HG03432 (cell line): ENCODE measurements around the gene GLIPR2.
A peak's percentile ranks its signal among the peaks of the same experiment; 100 is the strongest.
"Not testable (repeated sequence)": the region's sequence is repeated elsewhere in the genome, so short reads cannot be mapped to it uniquely, and the experiment has no call there.

ENCODE experiments used
- ATAC-seq: cut with Tn5 transposase; IDR thresholded peaks from one replicate; pipeline ENCODE4 v1.9.1; 2021; ENCODE audit warnings: mild to moderate bottlenecking, moderate library complexity; ENCODE audit not compliant: unreplicated experiment

The GLIPR2 gene

DNA sequence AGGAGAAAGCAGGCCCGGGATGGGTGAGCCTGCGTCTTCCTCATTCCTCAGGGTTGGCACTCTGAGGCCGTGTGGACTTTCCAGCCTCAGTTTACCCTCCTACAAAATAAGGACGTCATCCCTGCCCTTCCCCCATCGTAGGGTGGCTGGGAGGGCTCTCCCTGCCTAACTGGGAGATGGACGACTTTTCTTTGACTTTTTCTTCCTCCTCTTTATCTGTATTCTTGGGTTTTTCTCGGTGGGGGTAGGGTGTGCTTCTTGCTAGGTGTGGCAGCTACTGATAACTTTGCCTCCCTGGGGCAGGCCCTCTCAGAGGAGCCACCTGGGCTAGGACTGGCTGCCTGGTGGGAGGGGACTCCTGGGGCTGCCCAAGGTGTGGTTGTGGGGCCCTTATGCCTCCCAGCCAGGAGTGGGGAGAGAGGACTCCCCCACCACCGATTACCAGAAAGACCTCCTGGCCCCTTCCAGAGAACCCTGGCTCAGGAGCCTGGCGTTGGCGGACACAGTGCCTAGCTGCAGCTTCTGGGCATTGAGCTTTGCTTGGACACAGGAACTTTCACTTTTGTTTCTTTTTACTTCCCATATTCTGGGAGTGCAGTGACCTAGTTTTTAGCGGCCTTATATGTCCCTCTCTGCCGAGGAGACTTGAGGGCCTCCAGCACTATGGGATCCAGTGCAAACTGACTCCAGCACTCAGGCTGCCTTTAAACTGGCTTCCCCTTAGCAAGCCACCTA is 6.1 kb downstream of the GLIPR2 start:
- ATAC-seq, result no peak

DNA sequence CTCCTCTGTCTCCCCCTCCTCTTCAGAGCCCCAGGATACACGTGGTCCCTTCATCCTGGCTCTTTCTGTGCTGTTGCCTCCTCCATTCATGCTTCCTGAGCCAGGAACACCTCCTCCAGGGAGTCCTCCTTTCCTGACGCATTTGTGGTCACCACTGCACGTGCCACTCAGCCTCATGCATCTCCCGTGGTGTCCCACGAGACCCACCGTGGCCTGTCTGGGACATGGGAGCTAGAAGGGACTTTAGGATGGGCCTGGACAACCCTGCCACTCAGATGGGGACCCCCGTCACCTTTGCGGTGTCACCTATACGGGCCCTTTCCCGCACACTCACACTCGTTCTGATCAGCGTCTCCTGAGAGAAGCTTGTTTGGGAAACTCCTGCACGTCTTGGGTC is 6.7 kb downstream of the GLIPR2 start:
- ATAC-seq, result no peak

DNA sequence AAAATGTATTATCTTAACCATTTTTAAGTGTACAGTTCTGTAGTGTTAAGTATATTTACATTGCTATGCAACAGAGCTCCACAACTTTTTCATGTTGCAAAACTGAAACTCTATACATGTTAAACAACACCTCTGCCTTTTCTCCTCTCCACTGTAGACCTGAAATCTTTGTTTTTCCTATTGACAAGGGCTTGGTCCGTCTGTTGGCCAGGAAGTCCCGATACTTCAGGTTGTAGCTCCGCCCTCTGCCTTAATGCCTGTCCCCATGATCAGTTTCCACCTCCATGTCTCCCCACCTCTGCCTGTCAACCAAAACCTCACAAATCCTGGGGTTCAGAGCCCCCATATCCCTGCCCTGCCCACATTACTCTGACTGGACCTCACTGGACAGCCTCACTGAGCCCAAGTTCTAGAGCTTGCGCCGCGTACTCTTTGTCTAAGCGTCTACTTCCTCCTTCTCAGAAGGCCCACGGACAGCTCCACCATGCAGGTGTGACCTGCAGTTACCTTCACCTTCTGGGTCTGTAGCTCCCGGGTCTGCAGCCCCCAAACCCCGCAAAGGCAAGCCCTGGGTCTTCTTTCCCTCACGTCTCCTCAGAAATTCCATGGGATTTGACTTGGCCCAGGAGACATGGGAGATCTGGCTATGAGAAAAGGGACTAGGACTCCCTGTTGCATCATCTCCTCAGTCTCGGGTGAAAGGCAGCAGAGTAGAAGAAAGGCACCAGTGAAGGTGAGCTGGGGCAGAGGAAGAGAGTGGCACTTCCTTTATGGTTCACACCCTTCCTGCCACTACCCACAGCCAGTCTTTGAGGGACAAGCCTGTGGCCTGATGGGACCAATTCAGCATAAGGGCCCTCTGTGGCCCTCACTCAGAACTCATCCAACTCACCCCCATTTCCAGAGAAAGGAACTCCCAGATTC is 8.0 kb downstream of the GLIPR2 start:
- no peak for ATAC-seq

DNA sequence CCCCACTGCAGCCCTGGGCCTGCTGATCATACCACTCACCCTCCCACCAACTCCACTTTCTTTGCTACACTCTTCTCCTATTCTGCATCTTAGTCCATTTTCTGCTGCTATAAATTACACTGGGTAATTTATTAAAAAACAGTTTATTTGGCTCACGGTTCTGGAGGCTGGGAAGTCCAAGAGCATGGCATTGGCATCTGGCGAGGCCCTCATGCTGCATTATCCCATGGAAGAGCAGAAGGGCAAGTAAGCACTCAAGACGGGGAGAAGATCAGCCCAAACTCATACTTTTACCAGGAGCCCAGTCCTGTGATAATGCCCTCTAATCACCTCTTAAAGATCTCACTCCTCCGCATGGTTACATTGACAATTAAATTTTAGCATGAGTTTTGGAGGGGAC is 9.4 kb downstream of the GLIPR2 start:
- ATAC-seq, result no peak

DNA sequence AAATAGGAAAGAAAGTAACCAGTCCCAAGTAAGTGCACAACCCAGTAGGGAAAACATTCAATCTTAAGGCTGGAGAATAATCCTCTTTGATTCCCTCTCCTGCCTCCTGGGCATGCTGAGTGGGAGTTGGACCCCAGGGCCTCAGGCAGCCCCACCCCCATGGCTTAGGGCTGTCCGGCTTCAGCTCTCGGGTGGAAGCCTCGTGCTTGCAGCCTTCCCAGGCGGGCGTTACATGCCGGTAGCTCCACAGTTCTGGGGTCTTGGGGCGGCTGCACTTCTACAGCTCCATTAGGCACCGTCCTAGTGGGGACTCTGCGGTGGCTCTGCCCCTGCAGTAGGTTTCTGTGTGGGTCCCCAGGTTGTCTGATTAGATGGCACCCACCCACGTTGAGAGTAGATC is 10.1 kb downstream of the GLIPR2 start:
- no peak for ATAC-seq

DNA sequence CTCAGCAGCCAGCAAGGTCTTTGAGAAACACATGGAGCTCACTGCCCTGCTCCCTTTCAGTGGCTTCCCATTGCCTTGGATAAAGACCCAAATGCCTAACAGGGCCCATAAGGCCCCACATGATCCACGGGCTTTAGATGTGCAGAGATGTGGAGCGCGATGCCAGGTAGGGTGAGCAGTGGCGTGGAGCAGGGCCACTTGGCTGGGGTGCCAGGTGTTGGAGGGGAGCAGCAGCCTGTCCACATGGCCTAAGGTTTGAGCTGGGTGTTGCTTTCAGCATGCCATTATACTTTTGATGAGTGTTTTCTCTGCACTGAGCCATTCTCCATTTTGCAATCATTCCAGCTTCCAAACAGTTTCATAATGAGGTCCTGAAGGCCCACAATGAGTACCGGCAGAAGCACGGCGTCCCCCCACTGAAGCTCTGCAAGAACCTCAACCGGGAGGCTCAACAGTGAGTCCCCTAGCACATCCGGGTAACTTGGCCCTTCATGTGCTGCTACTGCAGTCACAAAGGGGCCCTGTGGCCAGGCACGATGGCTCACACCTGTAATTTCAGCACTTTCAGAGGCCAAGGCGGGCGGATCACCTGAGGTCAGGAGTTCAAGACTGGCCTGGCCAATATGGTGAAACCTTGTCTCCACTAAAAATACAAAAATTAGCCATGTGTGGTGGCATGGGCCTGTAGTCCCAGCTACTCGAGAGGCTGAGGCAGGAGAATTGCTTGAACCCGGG is 11.1 kb downstream of the GLIPR2 start:
- ATAC-seq, result no peak

DNA sequence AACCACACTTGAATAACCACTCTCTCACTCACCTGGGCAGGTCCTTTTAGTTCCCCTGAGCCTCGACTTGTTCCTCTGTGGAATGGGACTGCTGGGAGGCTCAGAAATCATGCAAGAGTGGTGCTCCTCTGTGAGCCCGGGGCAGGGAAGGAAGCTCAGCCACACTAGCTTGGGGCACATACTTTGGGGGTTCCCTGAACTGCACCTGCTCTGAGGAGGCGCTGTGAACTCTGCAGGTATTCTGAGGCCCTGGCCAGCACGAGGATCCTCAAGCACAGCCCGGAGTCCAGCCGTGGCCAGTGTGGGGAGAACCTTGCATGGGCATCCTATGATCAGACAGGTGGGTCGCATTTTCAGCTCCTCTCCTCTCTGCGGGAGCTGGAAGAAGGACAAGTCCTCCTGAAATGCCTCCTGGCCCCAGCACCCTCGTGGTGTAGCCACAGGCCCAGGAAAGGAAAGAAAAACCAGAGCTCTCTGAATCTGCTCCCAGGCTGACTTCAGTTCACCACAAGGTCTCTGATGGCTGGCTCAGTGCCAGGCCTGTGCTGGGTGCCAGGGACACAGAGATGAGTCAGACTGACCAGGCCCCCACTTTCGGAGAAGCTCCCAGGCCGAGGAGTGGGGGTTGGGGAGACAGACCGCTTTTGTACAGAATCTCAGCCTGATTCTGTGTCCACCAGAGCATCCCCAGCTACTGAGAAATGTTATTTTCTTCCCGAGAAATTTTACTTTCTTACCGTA is 11.9 kb downstream of the GLIPR2 start:
- peak; percentile 46 for ATAC-seq

DNA sequence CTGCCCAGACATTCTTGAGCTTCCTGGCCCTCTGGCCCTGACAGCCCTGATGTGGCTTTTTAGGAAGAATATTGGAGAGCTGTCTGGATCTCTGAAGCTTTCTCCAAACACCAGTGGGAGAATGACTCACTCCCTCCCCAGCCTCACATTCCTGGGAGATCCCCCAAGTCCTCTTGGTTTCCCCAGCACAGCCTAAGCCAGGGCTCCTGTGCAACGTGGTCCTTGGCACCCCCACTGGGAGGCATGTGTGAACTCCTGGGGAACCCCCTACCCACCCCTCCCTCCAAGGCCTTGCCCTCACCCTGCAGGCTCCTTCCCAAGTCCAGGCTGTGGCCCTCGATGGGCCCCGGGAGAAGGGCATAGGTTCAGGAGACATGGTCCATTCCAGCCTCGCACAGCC is 12.7 kb downstream of the GLIPR2 start:
- ATAC-seq, result no peak

DNA sequence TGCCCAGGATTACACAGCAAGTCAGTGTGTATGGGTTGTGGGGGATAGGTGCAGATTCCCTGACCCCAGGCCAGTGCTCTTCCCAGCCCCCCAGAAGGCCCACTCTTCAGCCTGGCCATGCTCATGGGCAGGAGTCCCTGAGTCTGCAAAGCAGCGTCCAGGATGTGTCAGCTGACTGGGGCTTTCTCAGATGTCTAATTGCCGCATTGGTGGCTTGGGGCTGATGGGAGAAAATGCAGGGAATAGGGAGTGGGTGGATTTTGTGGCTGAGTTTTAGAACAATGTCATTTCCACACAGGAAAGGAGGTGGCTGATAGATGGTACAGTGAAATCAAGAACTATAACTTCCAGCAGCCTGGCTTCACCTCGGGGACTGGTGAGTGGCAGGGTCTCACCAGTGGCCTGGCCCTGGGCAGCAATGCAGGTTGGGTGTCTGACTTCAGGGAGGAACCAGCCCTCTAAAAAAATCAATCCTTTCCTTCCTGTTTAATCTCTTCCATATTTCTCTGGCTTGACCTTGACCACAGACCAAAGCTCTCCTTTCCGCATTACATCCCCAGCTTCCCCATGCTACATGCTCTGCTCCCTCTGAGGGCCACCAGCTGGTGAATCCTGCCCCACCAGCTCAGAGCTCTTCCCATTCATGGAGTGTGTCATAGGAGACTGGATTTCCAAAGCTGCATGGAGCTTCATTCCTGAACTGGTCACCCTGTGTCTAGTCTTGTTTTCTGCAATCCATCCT is 14.2 kb downstream of the GLIPR2 start:
- no peak for ATAC-seq

DNA sequence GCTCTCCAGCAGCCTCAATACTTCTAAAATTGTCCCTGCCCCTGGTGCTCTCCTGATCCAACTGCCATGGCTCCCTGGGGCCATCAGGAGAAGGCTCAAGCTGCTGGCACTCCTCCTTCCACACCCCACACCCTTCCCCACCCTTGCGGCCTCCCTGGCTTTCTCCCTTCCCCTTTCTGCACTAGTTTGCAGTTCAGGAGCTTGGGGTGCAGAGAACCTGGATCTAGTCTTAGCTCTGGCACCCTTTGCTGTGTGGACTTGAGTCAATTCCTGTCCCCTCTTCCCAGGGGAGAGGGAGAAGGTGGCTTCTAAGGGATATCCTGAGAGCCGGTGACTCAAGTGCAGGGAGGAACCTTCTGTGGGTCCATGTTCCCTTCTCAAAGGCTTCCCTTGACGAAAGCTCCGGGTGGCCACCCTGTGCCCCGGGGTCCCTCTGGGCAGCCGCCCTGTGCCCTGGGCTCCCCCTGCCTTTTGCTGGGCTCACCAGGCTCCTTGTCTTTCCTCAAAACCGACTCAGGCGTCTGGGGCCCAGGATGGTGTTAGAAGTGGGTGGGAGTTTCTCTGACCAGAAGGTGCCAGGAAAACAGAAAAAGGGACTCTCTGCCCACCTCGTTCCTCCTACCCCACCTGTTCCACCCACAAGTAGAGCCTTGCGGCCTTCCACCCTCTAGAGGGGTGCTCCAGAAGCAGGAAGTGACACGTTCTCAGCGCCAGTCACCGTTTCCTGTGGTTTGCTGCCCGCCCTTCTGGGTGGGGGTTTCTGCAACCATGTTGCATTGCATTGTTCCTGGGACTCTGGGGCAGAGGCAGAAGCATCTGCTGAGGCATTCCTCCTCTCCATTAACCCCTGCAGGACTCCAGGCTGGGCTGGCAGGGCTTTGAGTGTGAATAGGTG is 15.0 kb downstream of the GLIPR2 start:
- ATAC-seq, result peak; percentile 83

DNA sequence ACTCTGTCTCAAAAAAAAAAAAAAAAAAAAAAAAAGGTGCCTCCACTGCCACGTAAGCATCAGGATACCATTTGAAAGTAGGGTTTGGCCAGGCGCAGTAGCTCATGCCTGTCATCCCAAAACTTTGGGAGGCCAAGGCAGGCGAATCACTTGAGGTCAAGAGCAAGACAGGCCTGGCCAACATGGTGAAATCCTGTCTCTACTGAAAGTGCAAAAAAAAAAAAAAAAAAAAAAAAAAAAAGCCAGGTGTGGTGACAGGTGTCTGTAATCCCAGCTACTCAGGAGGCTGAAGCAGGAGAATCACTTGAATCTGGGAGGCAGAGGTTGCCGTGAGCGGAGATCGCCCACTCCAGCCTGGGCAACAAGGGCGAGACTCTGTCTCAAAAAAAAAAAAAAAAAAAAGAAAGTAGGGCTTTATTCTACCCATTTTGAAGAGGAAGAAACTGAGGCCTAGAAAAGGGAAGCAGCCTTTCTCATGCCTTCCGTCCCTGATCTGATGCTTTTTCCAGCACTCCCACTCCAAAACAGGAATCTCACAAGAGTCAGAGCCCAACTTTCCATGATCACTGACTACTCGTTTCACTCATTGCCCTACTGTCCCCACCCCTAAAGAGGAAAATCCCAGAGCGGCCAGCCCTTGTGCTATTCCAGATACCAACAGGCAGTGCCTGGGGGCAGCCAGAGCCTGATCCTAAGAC is 16.4 kb downstream of the GLIPR2 start:
- ATAC-seq, result no peak

DNA sequence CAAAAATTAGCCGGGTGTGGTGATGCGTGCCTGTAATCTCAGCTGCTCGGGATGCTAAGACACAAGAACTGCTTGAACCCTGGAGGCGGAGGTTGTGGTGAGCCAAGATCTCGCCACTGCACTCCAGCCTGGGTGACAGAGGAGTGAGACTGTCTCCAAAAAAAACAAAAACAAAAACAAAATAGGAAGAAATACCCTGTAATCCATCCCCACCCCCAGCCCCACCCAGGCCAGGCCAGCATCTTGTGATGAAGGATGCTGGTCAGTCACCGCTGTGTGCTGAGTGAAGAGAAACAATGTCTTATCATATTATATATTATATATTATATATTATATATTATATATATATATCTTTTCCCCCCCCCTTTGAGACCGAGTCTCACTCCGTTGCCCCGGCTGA is 17.2 kb downstream of the GLIPR2 start:
- no peak for ATAC-seq

DNA sequence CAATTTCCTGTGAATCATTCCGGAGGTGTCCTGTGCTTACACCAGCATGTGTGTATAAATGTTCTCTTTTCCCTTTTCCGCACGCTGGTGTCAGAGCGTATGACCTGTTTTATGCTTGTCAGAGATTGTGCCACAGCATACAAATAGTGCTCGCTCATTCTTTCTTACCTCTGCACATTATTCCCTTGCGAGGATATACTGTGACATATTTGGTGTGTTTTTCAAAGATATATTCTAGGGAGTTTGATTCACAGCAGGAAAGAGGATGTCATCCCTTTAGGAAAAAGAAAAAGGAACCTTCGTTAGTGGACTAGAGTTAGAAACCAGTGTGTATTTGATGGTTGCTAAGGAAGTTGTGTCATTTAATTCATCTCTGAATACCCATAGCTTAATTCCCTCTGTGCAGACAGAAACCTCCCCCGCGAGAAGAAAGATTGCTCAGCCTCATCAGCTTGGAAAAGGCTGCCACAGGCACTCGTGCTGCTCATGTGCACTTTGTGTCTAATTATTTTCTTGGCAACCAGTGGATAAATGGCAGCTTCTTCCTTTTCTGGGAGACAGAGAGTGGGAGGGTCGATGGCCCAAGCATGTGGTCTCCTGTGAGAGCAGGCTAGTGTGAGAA is 17.9 kb downstream of the GLIPR2 start:
- ATAC-seq, result no peak

DNA sequence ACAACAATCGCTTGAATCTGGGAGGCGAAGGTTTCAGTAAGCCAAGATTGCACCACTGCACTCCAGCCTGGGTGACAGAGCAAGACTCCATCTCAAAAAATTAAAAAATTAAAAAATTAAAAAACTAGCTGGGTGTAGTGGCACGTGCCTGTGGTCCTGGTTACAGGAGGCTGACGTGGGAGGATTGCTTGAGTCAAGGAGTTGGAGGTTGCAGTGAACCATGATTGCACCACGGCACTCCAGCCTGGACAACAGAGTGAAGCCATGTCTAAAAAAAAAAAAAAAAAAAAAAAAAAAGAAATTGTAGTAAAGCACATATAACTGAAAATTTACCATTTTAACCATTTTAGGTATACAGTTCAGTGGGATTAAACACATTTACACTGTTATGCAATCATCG is 19.6 kb downstream of the GLIPR2 start:
- ATAC-seq, result no peak

DNA sequence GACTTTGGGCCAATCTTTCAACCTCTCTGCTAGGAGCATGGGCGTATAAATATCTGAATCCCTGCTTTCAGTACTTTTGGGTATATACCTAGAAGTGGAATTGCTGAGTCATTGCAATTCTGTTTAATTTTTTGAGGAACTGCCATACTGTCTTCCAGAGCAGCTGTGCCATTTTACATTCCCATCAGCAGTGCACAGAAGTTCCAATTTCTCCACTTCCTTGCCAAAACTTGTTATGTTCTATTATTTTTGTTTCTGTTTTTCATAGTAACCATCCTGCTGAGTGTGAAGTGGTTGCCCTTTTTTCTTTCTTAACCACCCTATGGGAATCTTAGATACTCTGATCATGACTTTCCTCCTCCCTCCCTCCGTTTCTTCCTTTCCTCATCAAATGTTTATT is 21.6 kb downstream of the GLIPR2 start:
- no peak for ATAC-seq

DNA sequence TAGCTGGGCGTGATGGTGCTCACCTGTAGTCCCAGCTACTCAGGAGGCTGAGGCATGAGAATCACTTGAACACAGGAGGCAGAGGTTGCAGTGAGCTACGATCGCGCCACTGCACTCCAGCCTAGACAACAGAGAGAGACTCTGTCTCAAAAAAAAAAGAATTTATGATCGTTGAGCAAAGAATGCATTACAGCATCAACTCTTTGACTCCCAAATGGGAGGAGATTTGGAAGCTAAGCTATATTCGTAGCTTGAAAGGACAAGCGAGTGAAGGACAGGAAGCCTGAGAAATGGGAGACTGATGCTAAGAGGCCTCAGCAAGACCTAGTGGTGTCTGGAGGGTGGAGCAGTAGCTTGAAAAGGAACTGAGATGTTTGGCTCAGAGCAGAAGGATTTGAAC is 22.4 kb downstream of the GLIPR2 start:
- ATAC-seq, result no peak

DNA sequence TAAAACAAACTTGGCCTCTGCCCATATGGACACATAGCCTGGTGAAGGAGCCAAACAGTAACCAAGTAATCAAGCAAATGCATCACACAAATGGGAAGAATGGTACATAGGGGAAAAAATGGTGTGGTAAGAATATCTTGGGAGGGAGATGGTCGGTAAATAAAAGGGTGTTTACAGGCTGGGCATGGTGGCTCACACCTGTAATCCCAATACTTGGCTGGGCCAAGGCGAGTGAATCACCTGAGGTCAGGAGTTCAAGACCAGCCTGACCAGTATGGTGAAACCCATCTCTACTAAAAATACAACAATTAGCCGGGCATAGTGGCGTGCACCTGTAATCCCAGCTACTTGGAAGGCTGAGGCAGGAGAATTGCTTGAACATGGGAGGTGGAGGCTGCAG is 23.0 kb downstream of the GLIPR2 start:
- not testable (repeated sequence) for ATAC-seq

DNA sequence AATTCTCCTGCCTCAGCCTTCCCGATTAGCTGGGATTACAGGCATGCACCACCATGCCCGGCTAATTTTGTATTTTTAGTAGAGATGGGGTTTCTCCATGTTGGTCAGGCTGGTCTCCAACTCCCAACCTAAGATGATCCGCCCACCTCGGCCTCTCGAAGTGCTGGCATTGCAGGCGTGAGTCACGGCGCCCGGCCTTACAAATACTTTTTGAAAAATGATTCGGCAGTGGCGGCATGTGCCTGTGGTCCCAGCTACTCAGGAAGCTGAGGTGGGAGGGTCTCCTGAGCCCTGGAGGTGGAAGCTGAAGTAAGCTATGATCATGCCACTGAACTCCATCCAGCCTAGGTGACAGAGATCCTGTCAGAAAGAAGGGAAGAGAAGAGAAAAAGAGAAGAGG is 23.6 kb downstream of the GLIPR2 start:
- ATAC-seq, result not testable (repeated sequence)
